HG02610 (cell line): ENCODE results near the gene SHROOM1.

Experiments
- ATAC-seq: cut with Tn5 transposase; IDR thresholded peaks from one replicate; pipeline ENCODE4 v1.9.1; 2021; ENCODE audit warnings: mild to moderate bottlenecking, moderate library complexity; ENCODE audit not compliant: unreplicated experiment

SHROOM1 gene

GRCh38 chr5:132853323-132853722 lies 22.9 kb upstream of the SHROOM1 start:
- no peak for ATAC-seq

- ATAC-seq = no peak
These were observed 19.6 kb upstream of the SHROOM1 start for GRCh38 chr5:132850066-132850465.

- no peak for ATAC-seq
These were observed 18.9 kb upstream of the SHROOM1 start for GRCh38 chr5:132849347-132849746.

GRCh38 chr5:132848270-132848669 lies 17.8 kb upstream of the SHROOM1 start:
- ATAC-seq = no peak

- no peak for ATAC-seq
These were observed 10.9 kb upstream of the SHROOM1 start for GRCh38 chr5:132841305-132841704.

- no peak for ATAC-seq
These were observed 10.4 kb upstream of the SHROOM1 start for GRCh38 chr5:132840896-132841295.

GRCh38 chr5:132840313-132840712 lies 9.9 kb upstream of the SHROOM1 start:
- no peak for ATAC-seq

- ATAC-seq = no peak
These were observed 9.2 kb upstream of the SHROOM1 start for GRCh38 chr5:132839426-132840301.

GRCh38 chr5:132838516-132839282 lies 8.3 kb upstream of the SHROOM1 start:
- ATAC-seq = no peak

GRCh38 chr5:132837868-132838267 lies 7.4 kb upstream of the SHROOM1 start:
- ATAC-seq = no peak

- ATAC-seq = no peak
These were observed 6.4 kb upstream of the SHROOM1 start for GRCh38 chr5:132836852-132837251.

- no peak for ATAC-seq
These were observed 3.6 kb upstream of the SHROOM1 start for GRCh38 chr5:132834057-132834456.

GRCh38 chr5:132832612-132833011 lies 2.2 kb upstream of the SHROOM1 start:
- ATAC-seq = no peak

- no peak for ATAC-seq
These were observed 831 bp upstream of the SHROOM1 start for GRCh38 chr5:132831095-132831860.

GRCh38 chr5:132829742-132830435 lies 558 bp downstream of the SHROOM1 start:
- peak; percentile 70 for ATAC-seq

- no peak for ATAC-seq
These were observed 1.5 kb downstream of the SHROOM1 start for GRCh38 chr5:132828846-132829494.

- no peak for ATAC-seq
These were observed 2.3 kb downstream of the SHROOM1 start for GRCh38 chr5:132827943-132828673.

- no peak for ATAC-seq
These were observed 3.9 kb downstream of the SHROOM1 start for GRCh38 chr5:132826424-132827082.

- no peak for ATAC-seq
These were observed 4.5 kb downstream of the SHROOM1 start for GRCh38 chr5:132825834-132826391.
